K562 (cell line): Measurements from ENCODE around the gene UCHL5. TPM values are rescaled to one million over a fixed set of nuclear protein-coding genes. Genes with fewer than 3 reads are reported as not detected.

ENCODE experiments used
- ARID4B ChIP-seq: sonication (generic); formaldehyde crosslinking; IDR thresholded peaks from 2 replicates; pipeline ENCODE4 v1.8.0; 2022; ENCODE audit warnings: mild to moderate bottlenecking, missing genetic modification reagents
- E2F4 ChIP-seq: sonication (generic); formaldehyde crosslinking; IDR thresholded peaks from 2 replicates; pipeline ENCODE4 v1.8.0; 2022; ENCODE audit warnings: mild to moderate bottlenecking, low read depth, missing genetic modification reagents
- E2F6 ChIP-seq, 2 experiments: IDR thresholded peaks; 2 replicates each; pipeline ENCODE4 v1.6.1; 2011; ENCODE audit warnings: borderline replicate concordance in 1 of 2, control low read depth in 1 of 2, low read depth in 1 of 2, low read length in 1 of 2, mild to moderate bottlenecking in 1 of 2, mixed read lengths in 1 of 2, moderate library complexity in 1 of 2; ENCODE audit not compliant: insufficient read depth in 1 of 2, insufficient read length in 1 of 2, poor library complexity in 1 of 2, severe bottlenecking in 1 of 2; ENCODE audit errors: extremely low read depth in 1 of 2
- E2F8 ChIP-seq: fragments of 450-650 bp; IDR thresholded peaks from 2 replicates; pipeline ENCODE4 v1.7.1; 2018; ENCODE audit warnings: mild to moderate bottlenecking, low read depth; ENCODE audit not compliant: partially characterized antibody
- ELF1 ChIP-seq: fragments of 200-800 bp; sonication (Bioruptor generic); IDR thresholded peaks from 2 replicates; pipeline ENCODE4 v1.6.1; 2016; ENCODE audit warnings: missing genetic modification characterization, missing compliant biosample characterization
- ESRRA ChIP-seq: fragments of 450-650 bp; IDR thresholded peaks from 2 replicates; pipeline ENCODE4 v1.6.1; 2014; ENCODE audit warnings: low read depth, mild to moderate bottlenecking, moderate library complexity, borderline replicate concordance
- GTF2E2 ChIP-seq: fragments of 200-800 bp; sonication (Bioruptor generic); IDR thresholded peaks from 2 replicates; pipeline ENCODE4 v1.6.1; 2016; ENCODE audit warnings: missing genetic modification characterization, missing compliant biosample characterization
- HCFC1 ChIP-seq: IDR thresholded peaks from 2 replicates; pipeline ENCODE4 v1.6.1; 2012; ENCODE audit warnings: low read depth, low read length, improper control_type of control experiment
- NFATC3 ChIP-seq: fragments of 450-650 bp; IDR thresholded peaks from 2 replicates; pipeline ENCODE4 v1.6.1; 2017; ENCODE audit warnings: mild to moderate bottlenecking
- POLR2AphosphoS2 ChIP-seq: IDR thresholded peaks from 2 replicates; pipeline ENCODE4 v1.6.1; 2012; ENCODE audit warnings: low read length, improper control_type of control experiment
- SMARCB1 ChIP-seq: IDR thresholded peaks from 2 replicates; pipeline ENCODE4 v1.6.1; 2011; ENCODE audit warnings: improper control_type of control experiment, low read depth; ENCODE audit not compliant: insufficient read length
- SOX6 ChIP-seq: fragments of 450-650 bp; IDR thresholded peaks from 2 replicates; pipeline ENCODE4 v1.6.1; 2014; ENCODE audit warnings: mild to moderate bottlenecking
- TBL1XR1 ChIP-seq, 2 experiments: IDR thresholded peaks; 2 replicates each; pipeline ENCODE4 v1.6.1; 2012; ENCODE audit warnings: improper control_type of control experiment in 2 of 2, low read length in 2 of 2, mild to moderate bottlenecking in 1 of 2
- ZBTB1 ChIP-seq: sonication (generic); formaldehyde crosslinking; IDR thresholded peaks from 2 replicates; pipeline ENCODE4 v1.8.1; 2023; ENCODE audit warnings: missing genetic modification reagents, low read depth, mild to moderate bottlenecking, borderline replicate concordance
- ZNF347 ChIP-seq: fragments of 450-650 bp; formaldehyde crosslinking; IDR thresholded peaks from 2 replicates; pipeline ENCODE4 v1.4.0; 2020; ENCODE audit warnings: low read depth, mild to moderate bottlenecking, moderate library complexity
- ZNF431 ChIP-seq: sonication (generic); formaldehyde crosslinking; IDR thresholded peaks from 2 replicates; pipeline ENCODE4 v1.8.0; 2022; ENCODE audit warnings: mild to moderate bottlenecking, missing genetic modification reagents
- polyA plus RNA-seq, 8 experiments: library from polyadenylated mRNA; depleted of rRNA in 4 of 8; stranded (reverse) in 5 of 8; unstranded in 3 of 8; fragments of >200 nt; fragmentation: Nextera tagmentation in 2 of 8; fragmentation: Illumina TruSeq in 1 of 8; extraction: Ambion mirVana in 2 of 8; extraction: Trizol in 1 of 8; gene quantifications; 2 replicates each; pipeline versions ENCODE4 v1.2.1 to v1.2.3, GENCODE V29; 2011 to 2014; ENCODE audit warnings: inconsistent platforms in 1 of 8, missing spikeins in 1 of 8
- total RNA-seq, 7 experiments: library from RNA; depleted of rRNA in 6 of 7; stranded (reverse); fragments of >200 nt in 6 of 7; fragmentation: Illumina TruSeq in 2 of 7; extraction: Trizol in 2 of 7; gene quantifications; 2 replicates each; pipeline versions ENCODE4 v1.2.1 to v1.2.3, GENCODE V29; 2011 to 2021; ENCODE audit warnings: low replicate concordance in 1 of 7

The UCHL5 gene
- total and polyA plus RNA-seq, 9 of the 15 experiments (the other 6 are each of a cell fraction or from before 2014, with no cell fraction given): 61.0 to 206 (median 122) TPM

- TF ChIP-seq E2F4 (CRISPR knock-in tag): no peak; the same call in none of the 2 replicates
- no peak for TF ChIP-seq ZNF347 (CRISPR knock-in tag)
- TF ChIP-seq SOX6: peak; percentile 58; the same call in 1 of the 2 replicates
- no peak; the same call in 1 of the 2 replicates for TF ChIP-seq ELF1 (tag)
- peak; percentile 76 for TF ChIP-seq GTF2E2 (tag)
- TF ChIP-seq ESRRA: 0 out of 2 replicates have a peak, but pooled peaks have one; percentile 31
- no peak for TF ChIP-seq E2F8
- no peak for TF ChIP-seq SMARCB1
- 0 out of 4 replicates have a peak, but pooled peaks of 1 of the 2 experiments have one; percentile 14 for TF ChIP-seq TBL1XR1 (IDR thresholded peaks at IDR 0.05; ENCODE audit: low read length in 2 of 2)
- TF ChIP-seq HCFC1: no peak; the same call in 1 of the 2 replicates
- peak; percentile 69 to 79 for TF ChIP-seq E2F6 (IDR thresholded peaks at IDR 0.05; ENCODE audit: borderline replicate concordance in 1 of 2, extremely low read depth in 1 of 2, insufficient read depth in 1 of 2, insufficient read length in 1 of 2, low read depth in 1 of 2, low read length in 1 of 2, poor library complexity in 1 of 2, severe bottlenecking in 1 of 2)
- TF ChIP-seq ZBTB1: peak; percentile 95
- TF ChIP-seq POLR2AphosphoS2: no peak; the same call in 1 of the 2 replicates
- TF ChIP-seq NFATC3: no peak
- TF ChIP-seq ZNF431 (CRISPR knock-in tag): peak; percentile 3; the same call in 1 of the 2 replicates
- peak; percentile 89 for TF ChIP-seq ARID4B
Observed at GRCh38 chr1:193104907-193105820, 46.0 kb upstream of the UCHL5 start, which contains the start of gene GLRX2 (continued).
